ENCODE results near the gene ZDHHC1.
A peak's percentile ranks its signal among the peaks of the same experiment; 100 is the strongest.
"Not testable (repeated sequence)": the region's sequence is repeated elsewhere in the genome, so short reads cannot be mapped to it uniquely, and the experiment has no call there.

Gene ZDHHC1

DNA sequence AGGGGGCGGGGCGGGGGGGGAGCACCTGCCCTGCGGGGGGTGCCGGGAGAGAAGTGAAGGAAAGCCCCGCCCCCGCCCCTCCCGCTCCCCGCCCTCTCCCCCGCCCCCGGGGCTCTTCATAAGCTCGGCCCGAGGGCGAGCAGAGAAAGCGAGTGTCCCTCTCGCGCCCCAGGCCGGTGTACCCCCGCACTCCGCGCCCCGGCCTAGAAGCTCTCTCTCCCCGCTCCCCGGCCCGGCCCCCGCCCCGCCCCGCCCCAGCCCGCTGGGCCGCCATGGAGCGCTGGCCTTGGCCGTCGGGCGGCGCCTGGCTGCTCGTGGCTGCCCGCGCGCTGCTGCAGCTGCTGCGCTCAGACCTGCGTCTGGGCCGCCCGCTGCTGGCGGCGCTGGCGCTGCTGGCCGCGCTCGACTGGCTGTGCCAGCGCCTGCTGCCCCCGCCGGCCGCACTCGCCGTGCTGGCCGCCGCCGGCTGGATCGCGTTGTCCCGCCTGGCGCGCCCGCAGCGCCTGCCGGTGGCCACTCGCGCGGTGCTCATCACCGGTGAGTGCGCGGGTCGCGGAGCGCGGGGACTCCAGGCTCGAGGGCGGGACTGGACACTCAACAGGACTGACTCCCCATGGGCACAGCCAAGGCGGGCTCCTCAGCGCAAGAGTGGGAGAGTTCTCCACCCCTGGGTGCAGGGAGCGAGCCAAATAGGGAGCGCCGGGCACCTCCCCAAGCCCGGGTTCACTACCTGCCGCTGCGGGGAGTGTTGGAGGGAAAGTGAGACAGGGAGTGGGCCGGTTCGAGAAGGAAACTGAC, 14.9 kb upstream of the ZDHHC1 start, which contains the start of gene HSD11B2:
HSD11B2 (plus strand) TSS at position 145 of the 798 bp plus-strand sequence; CDS start at position 273, 128 bp downstream.
- no peak for DNase-seq (ENCODE audit: low spot score)

DNA sequence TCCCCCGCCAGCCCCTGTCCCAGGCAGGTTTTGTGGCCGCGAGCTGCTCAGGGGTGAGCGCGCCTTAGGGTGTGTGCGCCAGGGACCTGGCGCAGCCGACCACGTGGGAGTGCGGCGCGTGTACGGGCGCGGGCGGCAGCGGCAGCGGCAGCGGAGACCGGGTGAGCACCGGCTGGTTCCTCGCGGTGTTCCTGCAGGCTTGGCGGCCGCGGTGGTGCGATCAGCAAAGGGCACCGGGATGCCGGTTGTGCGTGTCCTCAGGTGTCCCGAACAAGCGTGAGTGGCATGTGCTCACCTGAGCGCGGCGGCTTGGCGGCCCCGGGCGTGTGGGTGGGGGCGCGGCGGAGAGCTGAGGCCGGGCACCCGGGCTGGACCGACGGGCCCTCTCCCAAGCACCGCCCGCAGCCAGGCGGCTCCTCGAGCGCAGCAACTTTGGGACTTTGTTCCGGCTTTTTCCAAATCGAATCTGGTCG, 14.3 kb upstream of the ZDHHC1 start:
- no peak for DNase-seq (ENCODE audit: low spot score)

DNA sequence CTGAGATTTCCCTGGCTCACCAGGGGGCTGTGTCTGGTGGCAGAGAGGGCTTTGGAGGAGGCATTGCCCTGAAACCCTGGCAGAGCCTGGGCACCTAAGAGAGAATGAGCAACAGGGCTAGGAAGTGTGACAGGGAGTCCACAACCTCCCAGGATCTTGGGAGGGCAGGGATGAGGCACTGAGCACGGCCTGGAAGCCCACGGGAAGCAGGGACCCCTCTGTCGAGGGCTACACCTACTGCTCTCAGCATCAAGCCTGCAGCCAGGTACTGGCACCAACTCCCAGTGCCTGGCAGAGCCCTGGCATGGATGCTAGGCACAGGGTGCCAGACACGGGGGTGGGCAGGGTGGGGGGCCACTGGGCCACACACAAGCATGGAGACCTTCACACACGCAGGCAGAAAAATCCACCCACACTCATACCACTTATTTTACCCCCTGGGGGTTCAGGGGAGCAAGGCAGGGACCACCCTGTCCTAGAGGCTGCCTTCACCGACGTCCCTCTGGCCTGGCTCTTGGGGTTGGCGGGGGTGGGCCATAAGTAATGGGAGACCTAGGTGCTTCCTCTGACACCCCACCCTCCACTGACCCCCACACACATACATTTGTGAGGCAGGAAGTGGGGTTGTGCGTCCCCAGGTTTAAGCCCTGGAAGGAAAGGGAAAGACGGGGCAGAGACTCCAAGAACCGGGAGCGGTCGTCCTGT, 13.7 kb upstream of the ZDHHC1 start:
- DNase-seq (ENCODE audit: low spot score) = no peak

DNA sequence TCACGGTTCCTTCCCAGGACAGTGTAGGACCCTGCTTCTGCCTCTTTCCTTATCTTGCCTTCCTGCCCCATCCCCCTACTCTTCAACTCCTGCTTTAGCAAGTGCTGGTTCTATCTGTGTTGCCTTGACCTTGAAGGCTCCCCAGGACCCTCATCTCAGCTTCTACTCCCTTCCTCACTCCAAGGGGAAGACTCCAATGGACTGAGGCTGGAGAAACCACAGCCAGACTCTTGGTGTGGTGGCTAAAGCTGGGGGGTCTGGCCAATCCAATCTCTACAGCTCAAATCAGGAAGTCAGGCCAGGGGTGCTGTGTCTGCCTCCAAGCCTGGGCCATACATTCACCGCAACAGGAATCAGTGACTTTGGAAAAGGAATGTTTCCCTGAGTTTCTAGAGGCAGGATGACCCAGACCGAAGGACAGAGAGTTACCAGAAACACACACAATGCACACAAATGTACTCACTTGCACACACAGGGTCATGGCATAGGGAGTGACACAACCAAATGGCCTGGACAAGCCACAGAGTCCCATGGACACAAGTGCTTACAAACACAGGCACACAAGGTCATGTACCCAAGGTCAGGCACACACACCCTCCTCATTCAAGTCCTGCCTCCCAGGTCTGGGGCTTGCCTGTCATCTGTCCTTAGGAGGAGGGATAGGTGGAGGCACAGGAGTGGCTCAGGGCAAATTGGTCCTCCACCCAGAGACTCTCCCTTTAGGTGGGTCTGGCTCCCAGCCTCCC, 12.9 kb upstream of the ZDHHC1 start:
- DNase-seq (ENCODE audit: low spot score) = no peak

DNA sequence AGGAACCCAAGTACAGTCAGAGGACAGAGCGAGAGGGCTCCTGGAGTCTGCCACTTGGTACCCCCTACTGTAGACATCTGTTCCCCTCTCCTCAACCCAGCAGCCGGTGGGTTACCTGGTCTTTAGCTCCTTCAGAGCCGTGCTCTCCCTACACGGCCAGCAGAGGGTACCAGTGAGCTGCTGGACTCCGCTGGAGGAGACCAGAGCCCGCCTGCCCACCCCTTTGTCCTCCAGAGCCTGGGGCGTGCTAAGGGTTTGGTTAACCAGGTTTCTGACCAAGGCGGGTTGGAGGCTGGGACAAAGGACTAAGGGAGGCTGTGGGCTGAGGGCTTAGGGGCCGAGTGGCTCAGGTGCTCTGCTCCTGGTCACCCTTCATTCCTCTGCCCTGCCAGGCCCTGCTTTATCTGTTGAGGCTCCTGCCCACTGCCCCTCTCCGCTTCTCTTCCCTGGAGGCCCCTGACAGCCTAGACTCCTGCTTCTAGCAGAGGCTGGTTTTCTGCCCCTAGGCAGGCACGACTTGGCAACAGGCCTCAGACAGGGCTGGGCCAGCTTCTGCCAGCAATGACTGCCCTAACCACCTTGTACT, 12.0 kb upstream of the ZDHHC1 start:
- DNase-seq (ENCODE audit: low spot score) = peak; percentile 48

DNA sequence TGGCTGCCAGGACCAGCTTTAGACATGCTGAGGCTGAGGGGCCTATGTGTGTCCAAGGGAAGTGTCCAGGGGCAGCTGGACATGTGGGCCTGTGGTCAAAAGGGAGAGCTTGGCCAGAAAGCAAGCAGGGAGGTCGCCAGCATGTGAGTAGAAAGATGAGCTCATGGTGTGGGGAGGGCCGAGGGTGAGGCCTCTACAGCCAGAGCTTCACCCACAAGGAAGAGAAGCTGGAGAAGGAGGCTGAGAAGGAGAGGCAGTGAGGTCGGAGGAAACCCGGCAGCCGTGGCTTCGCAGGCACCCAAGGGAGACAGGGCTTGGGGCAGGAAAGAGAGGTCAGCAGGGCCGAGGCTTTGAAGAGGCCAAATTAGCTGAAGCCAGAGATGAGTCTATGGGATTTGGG, 10.7 kb upstream of the ZDHHC1 start:
- DNase-seq (ENCODE audit: low spot score) = no peak

DNA sequence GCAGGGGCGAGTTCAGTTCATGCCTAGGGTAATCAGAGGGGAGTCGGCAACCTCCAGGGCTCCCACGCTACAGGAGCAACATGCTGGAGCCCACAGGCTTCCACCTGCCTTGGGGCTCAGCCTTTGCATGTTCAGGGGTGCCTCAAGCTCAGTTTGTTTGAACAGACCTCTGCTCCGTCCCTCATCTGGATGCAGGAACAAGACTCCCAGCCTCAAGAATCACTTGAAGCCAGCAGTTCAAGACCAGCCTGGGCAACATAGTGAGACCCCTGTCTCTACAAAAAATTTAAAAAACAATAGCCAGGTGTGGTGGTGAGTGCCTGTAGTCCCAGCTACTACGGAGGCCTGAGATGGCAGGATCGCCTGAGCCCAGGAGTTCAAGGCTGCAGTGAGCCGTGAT, 9.7 kb upstream of the ZDHHC1 start:
- DNase-seq (ENCODE audit: low spot score) = no peak

DNA sequence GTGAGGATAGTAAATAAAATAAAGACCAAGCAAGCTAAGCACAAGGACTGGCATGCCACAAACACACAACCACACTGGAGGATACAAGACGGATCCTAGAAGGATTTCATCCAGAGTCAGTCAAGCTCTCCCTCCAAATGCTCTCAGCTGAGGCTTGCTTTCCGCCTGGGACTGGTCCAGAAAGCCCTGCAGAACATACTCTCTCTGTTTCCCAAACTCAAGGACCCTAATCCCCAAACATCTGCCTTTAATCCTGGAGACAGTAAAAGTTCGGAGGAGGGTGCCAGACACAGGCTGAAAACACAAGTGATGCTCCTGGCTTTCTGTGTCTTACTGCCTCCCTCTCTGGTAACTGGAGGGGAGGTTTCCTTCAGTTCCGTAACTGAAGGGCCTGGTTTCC, 9.3 kb upstream of the ZDHHC1 start:
- DNase-seq (ENCODE audit: low spot score) = no peak

DNA sequence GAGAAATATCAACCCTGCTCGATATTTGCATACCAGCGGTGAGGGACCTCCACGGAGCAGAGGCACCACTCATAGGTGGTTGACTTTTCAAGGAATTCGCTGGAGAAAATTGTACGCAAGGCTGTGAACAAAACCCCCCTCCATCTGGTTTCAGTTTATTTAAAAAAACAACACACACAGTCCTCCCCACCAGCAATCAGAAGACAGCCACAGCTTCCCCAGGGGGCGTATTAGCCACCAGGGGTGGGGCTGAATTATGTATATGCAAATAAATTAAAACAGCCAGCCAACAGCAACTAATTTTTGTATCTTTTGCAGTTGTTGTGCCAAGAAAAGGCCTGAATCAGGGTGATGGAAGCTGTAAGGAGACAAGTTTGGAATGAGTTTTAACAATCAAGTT, 8.8 kb upstream of the ZDHHC1 start:
- DNase-seq (ENCODE audit: low spot score) = no peak

DNA sequence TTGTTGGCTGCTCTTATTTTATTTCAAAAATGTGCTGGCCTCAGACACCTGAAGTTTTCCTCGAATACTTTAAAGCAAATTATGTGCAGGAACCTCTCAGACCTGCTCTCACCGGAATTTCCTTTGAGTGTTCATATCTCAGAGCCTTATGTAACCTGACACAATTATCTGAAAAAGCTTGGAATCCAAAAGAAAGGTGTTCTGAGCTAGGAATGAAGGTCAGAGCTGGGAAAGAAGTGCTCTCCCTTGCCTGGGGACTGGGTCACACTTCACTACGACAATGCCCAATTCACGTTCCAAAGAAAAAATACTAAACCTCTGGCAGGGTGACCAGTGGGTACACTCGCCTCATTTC, 8.0 kb upstream of the ZDHHC1 start:
- no peak for DNase-seq (ENCODE audit: low spot score)

DNA sequence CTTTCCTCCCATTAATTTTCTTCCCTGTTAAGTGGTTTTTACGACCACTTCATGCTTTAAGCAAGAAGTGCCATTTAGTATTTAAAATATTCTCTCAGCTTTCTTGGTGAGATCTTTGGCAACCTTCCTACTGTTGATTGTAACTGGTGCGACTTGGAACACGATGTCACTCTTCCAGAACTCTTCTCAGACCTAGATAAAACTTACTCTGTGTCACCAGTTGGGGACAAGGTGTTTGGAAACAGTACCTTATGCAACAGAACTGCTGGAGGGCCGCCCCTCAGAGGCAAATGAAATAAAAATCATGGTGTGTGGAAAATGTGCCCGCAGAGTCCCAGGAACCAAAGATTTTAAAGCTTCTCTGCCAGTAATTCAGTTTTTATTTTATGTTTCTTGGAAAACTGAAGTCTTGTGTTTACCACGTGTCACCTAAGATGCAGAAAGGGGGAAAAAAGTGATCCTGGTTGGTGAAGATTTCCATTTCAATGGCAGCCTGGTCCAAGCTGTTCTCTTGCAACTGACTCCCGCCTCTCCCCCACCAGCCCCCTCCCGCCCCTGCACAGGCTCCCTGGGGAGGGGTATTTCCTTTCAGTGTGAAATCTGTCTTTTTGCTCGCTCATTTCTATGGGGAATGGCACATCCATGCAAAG, 7.5 kb upstream of the ZDHHC1 start:
- no peak for DNase-seq (ENCODE audit: low spot score)

DNA sequence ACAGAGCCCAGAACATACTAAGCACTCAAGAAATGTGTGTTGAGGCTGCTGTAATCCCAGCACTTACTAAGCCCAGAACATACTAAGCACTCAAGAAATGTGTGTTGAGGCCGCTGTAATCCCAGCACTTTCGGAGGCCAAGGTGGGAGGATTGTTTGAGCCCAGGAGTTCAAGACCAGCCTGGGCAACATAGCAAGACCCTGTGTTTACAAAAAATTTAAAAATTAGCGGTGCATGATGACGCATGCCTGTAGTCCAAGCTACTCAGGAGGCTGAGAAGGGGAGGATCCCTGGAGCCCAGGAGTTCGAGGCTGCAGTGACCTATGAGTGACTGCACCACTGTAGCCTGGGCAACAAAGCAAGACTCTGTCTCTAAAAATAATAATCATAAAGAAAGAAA, 6.7 kb upstream of the ZDHHC1 start:
- DNase-seq (ENCODE audit: low spot score) = no peak

DNA sequence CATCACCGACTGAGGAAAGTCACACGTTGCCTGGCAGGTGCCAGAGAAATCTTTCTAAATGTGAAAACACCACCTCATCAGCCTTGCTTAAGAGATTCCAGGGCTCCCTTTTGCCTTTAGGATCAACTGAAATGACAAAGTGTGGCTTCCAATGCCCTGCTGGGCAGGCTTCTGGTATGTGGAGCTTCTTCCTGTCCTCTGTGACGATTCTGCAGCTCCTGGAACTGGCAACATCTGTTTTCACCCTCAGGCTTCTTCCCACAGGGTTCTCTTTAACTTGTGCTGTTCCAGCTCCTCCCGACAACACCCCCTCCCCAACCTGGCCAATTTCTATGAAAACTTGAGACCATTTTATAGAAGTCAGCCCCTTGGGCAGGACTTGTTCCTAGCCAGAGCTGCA, 4.8 kb upstream of the ZDHHC1 start:
- DNase-seq (ENCODE audit: low spot score) = no peak

DNA sequence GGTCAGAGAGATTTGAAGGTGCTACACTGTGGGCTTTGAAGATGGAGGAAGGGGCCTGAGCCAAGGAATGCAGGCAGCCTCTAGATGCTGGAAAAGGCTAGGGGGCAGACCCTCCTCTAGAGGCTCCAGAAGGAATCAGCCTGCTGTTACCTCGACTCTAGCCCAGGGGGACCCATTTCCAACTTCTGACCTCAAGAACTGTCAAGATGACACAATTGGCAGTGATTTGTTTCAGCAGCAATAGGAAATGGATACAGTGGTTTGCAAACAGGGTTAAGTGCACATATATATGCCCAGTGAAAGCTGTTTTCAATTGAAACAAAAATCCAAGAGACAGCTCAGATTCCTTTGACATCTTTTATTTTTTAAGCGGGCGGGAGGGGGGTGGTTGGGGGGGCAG, 3.7 kb upstream of the ZDHHC1 start:
- no peak for DNase-seq (ENCODE audit: low spot score)

DNA sequence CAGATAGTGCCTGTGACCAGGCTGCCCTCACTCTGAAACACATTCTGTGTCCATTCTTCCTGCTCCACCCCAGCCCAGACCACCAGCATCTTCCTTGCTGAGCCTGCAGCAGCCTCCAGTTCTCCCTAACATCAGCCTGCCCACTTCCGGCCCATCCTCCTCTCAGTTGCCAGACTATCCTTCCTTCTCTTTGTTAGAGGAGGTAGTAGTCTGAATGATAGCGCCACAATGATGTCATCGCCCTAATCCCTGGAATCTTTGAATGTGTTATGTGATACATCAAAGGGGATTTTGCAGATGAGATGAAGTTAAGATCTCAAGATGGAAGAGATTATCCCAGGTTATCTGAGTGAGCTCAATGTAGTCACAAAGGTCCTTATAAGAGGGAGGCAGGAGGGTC, 3.2 kb upstream of the ZDHHC1 start:
- DNase-seq (ENCODE audit: low spot score) = no peak

DNA sequence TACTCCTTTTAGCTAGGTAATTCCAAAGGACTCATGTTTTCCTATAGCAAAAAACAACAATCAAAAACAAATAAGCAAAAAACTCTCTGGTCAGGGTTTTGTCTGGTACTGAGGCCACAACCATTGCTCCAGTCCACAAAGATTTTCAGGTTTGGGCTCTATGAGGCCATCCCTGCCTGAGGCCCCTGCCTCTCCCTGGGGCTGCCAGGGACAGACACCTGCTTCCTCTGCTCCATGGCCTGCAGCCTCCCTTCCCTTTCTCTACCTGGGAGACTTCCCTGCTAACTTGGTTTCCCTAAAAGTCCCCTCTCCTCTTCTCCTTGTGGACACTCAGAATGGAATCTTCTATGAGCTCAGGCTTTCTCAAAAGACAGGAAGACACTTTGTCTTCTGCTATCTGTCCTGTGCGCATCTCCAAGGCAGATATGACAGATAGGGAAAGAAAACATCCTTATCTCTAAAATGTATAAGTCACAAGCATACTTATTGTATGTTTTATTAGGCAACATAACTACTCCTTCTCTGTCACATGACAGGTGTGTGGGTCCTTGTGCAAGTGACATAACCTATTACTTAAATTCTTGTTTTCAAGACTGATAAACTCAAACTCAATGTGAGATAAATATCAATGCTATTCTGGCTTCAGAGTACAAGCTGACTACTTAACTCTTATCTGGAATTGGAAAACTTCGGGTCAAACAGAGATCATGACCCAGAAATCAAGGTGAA, 1.2 kb upstream of the ZDHHC1 start:
- no peak for DNase-seq (ENCODE audit: low spot score)

DNA sequence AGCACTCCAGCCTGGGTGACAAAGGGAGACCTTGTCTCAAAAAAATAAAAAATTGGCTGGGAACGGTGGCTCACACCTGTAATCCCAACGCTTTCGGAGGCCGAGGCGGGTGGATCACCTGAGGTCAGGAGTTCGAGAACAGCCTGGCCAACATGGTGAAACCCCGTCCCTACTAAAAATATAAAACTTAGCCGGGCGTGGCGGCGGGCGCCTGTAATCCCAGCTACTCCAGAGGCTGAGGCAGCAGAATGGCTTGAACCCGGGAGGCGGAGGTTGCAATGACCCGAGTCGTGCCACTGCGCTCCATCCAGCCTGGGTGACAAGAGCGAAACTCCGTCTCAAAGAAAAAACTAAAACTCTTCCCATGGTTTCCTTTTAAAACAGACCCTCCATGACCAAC, 856 bp downstream of the ZDHHC1 start:
- not testable (repeated sequence) for DNase-seq (ENCODE audit: low spot score)

DNA sequence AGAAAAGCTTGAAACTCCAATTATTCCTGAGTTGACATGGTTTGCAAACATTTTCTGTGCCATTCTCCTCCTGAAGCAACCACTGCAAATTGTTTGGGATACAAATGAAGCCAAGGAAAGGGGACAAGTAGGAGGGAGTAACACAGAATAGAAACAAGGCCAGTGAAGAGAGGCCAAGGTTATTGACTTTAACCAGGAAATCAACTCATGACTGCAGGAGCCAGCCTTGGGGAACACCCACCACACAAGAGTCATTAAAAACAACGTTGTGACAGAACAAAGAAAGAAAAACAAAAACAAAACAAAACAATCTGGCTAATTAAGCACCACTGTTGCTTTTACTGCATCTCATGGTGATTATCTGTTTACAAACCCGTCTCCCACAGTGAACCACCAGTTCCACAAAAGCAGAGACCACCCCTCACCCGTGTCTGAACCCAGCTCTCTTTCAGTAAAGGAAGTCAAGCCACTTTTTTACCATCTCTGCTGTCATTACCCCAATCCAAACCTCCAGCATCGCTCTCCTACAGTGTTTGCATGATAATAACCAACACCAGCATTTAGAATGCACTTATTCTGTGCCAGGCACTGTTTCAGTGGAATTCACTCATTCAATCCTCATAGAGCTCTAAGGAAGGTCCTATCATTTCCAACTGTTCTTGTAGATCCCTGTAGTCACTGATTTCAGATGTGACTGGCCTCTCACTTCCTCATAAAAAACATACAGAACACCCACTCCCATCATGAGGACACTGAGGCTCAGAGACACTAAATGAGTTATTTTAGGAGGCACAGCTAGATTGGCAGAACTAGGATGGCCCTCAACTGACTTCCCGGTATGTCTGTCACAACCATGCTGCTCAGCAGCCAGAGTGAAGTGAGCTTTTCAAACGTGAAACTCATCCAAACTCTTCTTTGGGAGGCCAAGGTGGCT, 2.0 kb downstream of the ZDHHC1 start:
- no peak for DNase-seq (ENCODE audit: low spot score)

DNA sequence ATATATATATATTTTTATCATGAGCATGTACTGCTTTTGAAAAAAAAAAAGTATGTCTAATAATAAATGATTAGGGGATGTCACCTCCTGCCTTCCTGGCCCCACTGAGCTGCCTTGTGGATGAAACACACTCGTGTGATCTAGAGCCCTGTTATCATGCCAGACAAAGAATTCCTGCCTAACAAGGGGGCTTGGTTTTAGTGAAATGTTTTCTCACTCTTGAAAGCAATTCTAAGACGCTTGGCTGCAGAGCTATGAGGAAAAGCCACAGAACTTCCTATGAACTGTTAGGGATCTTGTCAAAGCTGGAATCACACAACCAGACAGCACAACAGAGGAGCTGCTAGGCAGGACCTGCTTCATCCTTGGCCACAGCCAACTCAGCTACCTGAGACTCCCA, 4.0 kb downstream of the ZDHHC1 start:
- DNase-seq (ENCODE audit: low spot score) = no peak

DNA sequence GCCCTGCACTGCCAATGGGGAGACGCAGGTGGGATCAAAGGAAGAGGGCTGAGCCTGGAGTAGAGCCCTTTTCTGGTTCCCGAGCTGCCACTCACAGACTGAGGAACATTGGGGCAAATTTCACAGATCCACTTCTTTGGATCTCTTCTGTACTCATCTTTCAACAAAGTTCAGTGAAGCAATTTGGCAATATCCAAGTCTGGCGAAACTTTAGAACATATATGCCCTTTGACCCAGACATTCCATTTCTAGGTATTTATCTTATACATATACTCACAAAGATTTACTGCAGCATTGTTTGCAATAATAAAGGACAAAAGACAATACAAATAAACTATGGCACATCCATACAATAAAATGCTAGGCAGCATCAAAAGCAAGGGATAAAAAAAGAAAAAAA, 4.9 kb downstream of the ZDHHC1 start:
- DNase-seq (ENCODE audit: low spot score) = no peak

Data from CD4-positive, alpha-beta T cell treated with Interleukin-2 at 100 ng/mL for 4 hours (primary cell).